HG03280 (cell line): ENCODE measurements around the gene RALGAPA1.
"Not testable (repeated sequence)": the region's sequence is repeated elsewhere in the genome, so short reads cannot be mapped to it uniquely, and the experiment has no call there.

Experiments used
- ATAC-seq: cut with Tn5 transposase; IDR thresholded peaks from one replicate; pipeline ENCODE4 v1.9.1; 2021; ENCODE audit warnings: mild to moderate bottlenecking, moderate library complexity; ENCODE audit not compliant: unreplicated experiment

Gene RALGAPA1

DNA sequence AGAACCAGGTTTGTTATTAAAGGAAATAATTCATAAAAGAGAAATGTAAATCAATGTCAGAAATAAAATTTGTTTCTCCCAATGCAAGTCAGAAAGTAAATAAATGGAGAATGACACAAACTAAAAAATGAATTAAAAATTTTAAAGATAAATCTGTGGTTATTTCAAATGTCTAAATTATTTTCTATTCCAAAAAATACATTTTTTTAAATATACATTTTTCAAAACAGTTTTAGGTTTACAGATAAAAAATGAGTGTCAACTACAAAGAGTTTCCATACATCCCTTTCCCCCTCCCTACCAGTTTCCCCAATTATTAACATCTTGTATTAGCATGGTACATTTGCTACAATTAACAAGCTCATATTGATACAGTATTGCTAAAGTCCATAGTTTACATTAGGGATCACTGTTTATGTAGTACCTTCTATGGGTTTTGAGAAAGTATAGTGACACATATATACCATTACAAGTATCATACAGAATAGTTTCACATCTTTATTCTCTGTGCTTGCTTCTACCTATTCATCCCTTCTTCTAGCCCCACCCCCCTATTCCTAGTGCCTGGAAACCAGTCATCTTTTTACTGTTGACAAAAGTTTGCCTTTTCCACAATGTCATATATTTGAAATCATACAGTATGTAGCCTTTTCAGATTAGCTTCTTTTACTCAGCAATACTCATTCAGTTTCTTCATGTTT, 104.2 kb downstream of the RALGAPA1 start:
- no peak for ATAC-seq

DNA sequence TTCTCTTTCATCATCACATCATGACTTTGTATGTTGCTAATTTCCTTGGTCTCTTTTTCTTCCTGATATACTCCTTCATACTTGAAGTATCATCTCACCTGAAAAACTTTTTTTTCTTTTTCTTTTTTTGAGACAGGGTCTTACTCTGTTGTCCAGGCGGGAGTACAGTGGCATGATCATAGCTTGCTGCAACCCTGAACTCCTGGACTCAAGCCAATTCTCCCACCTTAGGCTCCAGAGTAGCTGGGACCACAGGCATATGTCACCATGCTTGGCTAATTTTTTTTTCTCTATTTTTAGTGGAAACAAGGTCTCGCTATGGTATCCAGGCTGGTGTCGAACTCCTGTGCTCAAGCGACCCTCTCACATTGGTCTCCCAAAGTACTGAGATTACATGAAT, 107.6 kb downstream of the RALGAPA1 start:
- ATAC-seq, result no peak

DNA sequence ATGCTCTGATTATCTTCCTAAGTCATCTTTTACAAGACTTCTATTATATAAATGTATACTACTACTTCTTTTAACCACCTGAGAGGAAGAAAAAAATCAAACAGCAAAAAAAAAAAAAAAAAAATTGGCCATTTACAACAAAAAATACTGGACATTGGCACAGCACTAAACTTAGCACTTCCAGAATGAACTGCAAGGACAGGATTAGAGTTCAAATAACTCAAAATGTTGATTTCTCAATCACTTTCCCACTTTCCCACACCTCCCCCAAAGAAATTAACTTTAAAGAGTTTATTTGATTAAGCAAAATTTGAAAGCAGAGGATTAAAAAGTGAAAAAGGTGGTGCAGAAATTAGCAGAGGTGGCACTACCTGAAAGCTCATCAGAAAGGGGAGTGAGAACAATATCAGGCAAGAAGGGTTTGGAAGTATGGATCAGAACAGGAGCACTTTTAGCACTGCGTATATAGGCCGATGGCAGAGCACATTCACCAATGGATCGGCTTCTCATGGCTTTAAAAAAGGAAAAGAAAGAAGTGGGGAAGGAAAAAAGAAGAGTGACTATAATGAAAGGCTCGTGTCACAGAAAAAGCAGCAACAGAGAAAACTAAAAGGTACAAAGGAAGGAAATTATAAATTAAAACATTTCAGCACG, 109.2 kb downstream of the RALGAPA1 start:
- ATAC-seq, result no peak

DNA sequence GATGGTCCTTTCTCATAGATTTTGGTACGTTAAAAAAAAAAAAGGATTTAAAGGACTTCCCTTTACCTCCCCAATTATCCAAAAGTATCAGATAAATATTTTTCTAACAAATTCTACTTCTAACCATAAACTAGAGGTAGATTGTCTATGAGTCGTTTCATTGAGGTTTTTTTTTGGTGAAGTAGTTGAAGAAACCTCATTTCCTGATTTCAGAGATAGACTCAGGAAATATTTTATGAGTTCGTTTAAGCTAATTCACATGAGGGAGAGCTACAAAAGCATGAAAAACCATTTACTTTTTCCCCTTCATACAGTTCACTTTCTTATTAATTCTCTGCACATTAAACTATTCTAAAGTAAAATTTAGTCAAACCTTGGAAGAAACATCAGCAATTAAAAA, 112.5 kb downstream of the RALGAPA1 start:
- ATAC-seq, result no peak

DNA sequence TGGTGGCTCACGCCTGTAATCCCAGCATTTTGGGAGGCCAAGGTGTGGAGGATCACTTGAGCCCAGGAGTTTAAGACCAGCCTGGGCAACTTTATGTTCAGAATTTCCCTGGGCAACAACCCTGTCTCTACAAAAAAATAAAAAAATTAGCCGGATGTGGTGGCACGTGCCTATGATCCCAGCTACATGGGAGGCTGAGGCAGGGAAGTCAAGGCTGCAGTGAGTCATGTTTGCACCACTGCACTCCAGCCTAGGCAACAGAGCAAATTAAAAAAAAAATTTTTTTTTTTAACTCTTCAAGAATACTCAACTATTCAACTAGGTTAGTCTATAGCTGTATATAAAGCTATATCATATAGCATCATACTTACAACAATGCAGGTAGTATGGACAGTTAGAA, 113.0 kb downstream of the RALGAPA1 start:
- ATAC-seq, result no peak

DNA sequence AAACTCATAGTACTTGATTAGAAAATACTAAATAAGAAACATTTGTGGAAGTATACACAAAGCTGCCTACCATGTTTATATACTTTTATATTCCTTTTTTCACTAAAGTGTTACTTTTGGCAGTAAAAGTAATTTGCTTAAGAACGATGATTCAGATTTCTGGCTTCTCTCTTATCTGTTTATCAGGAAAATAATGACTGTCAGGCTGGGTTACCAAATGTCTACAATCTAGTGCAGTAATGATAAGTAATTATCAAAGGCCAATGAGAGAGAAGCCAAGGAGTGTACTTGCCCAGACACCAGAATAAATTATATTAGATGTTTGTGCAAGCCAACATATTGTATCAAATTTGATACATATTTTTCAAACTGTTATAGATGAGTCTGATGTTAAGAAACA, 113.4 kb downstream of the RALGAPA1 start:
- no peak for ATAC-seq

DNA sequence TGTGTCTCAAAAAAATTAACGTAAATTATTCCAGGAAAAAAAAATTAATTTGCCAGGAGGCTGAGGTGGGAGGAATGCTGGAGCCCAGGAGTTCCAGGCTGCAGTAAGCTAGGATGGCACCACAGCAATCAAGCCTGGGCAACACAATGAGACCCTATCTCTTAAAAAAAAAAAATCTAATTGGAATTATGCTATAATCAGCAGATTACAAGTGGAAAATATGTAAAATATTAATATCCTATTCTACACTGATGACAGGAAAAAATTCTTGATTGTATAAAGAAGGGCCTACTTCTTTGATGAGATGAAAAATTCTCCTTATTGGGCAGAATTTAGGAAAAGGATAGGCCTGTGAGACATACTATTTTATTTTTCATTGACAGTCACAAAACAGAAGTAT, 114.0 kb downstream of the RALGAPA1 start:
- no peak for ATAC-seq

DNA sequence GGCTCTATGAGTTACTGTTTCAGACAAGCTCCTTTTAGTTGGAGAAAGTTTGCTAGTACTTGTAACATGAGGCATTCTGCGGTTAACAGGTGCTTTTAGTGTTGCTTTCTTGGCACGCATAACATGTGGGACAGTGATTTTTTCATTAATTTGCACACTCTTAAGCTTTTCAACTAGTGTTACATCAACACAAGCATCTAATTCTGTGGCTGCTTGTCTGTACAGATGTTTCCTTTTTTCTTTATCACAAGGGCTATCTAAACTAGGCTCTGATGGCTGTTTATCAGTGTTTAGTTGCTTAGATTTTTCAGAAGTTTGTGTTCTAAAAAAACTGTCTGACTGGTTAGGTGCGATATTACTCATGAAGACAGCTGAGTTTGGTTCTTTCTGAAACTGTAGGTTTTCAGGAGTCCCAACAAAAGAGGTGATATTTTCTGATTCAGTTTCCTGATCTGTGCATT, 120.1 kb downstream of the RALGAPA1 start:
- ATAC-seq, result no peak

DNA sequence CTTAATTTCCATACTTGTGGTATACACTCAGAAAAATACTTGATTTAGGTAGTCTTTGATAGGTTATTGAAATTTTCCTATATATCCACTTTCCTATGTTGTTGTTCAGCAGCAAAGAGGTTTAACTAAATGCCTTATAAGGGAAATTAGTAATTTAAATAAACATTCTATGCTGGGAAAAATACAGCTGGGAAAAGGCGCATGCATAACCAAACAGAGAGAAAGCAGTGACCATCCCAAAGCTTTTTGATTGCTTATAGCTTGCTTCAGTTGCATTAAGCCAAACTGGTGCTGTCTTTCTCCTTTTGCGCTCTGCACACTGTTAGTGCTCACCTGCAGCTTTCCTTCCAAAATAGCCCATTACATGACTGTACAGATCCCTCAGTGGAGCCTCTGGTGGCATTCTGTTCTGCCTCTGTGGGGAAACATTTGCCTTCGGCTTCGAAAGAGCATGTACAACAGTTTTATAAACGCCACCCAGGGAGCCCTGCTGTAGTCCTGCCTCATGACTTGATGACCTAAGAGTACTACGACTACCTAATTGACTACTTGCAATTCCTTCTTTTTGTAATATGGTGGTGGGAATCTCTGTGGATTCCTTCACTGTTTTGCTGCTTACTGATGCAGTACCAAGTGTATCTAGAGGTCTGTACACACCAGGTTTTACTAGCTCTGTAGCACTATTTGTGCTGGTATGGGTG, 120.8 kb downstream of the RALGAPA1 start:
- ATAC-seq, result no peak

DNA sequence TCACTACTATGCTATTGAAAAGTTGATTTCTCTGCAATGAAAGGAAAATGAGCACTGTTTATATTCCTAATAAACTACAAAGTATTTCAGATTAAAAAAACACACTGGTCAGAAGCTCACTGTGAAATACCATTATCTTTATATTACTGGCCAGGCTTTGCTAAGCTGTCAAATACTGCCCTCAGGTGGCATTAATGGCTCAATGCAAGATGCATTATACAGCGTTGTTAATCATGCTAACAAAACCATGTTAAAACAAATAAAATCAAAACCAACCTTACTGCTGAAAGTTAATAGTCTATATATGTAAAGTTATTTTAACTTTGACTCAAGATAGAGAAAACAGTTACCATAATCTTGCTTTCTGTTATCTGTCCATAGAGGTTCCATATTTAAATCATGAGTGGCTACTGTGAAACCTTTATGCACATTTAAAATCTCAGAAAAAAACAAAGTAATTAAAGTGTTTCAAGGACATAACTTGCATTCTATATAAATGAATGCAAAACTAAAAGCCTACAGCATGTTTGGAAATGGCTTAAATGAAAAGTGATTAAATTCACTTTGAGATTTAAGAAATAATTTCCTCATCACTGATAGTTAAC, 121.7 kb downstream of the RALGAPA1 start:
- ATAC-seq, result peak; percentile 61

DNA sequence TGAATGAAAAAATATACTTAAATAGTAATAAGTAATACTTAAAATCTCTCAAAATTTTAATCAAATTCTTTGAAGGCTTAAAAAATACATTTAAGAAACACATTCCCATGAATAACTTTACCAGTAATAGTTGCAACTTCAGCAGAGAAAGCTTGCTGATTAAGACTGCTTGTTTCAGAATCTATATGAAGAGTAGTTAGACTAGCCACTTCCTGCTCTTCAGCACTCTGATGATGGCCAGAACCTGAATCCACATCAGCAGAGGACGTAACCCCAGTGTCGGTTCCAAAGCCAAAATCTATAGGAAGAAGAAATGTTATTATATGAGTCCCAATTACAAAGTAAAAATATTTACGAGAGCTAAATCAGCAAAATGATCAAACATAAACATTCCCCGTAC, 125.4 kb downstream of the RALGAPA1 start:
- not testable (repeated sequence) for ATAC-seq

DNA sequence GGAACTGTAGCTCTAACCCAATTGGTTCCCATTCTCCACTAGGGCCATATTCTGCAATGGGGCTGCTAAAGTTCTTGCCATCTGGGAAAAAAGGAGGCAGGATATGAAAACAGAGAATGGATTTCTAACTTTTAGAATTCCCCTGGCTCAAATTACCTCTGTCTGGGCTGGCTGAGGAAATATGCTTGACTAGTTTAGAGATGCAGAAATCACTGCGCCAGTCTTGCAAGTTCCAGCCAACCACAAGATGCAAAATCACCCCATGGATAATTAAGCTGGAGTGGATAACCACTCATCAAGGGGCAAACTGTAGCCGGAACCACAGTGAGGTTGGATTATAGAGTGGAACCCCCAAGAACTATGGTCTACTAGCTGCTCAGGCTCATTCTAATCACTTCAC, 126.3 kb downstream of the RALGAPA1 start:
- ATAC-seq, result no peak

DNA sequence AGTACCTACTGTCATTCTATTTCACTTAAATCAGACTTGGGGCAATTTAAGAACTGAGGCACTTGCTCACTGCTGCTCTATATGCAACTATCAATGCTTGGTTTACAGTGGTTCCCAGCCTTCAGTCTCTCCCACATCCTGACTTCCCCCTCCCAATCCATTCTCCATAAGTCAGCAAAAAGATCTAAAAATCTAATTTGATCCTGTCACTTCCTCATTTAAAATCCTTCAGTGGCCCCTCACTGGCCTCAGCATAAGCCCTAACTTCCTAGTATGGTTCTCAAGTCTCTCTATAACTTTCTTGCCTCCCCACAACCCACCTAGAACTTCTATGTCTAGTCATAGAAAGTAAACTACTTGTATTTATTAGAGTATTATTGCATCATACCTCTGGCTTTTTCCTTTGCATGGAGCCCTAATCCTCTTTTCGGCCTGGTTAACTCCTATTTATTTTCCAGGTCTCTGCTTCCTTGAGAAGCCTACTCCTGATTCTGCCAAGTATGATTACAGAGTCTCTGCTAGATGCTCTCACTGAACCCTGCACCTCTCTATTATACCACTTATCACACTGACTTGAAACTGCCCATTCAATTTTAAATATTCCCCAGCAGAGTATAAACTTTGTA, 130.6 kb downstream of the RALGAPA1 start:
- no peak for ATAC-seq

DNA sequence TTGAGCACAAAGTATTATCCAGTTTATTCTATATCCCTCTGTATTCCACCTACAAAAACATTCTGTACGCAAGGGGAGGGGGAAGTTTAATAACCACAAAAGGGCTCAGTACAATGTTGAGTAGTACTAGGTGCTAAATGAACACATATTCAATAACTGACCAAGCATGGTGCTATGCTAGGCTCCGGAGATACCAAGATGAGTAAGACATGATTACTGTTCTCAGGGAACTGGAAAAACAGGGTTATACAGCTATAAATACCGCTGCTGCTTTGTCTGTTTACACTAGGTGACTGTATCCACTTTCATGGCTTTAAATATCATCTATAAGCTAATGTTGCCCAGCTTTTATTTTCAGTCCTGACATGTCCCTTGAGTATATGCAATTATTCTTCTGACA, 139.3 kb downstream of the RALGAPA1 start:
- ATAC-seq, result no peak

DNA sequence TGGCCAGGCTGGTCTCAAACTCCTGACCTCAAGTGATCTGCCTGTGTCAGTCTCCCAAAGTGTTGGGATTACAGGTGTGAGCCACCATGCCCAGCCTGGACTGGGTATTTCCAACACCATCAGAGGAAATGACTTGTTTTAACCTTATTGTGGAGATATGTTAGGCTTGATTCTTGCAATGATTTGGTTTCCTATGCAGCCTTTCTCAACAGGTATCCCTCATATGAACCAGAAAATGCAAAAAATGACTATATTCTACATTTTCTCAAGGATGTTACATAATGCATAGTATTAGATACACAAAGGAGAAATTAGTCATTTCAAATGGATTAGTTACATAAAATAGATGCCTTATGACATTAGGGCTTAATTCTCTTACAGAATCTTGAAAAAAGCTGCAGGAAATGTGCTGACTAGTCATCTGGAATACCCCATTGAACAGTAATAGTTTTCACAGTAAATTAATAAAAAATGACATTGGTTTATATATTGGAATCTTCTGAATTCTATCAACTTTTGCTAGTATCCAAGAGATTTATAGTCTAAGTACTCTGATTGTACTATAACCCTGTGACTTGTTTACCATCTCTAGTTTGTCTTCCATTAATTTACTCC, 142.6 kb downstream of the RALGAPA1 start:
- no peak for ATAC-seq

DNA sequence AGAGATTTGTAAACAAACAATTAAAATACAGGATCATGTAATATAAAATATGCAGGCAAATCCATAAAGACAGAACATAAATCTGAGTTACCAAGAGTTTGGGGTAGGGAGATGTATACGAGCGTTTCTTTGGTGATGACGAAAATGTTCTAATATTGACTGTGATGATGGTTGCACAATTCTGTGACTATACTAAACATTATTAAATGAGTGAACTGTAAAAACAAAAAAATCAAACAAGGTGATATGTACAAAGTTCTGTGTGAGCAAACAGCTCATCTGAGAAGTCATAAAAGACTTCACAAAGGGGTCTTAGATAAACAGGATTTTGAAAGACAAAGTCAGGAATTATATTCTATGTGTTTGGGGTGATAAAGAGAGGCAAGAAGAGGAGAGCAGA, 147.2 kb downstream of the RALGAPA1 start:
- no peak for ATAC-seq

DNA sequence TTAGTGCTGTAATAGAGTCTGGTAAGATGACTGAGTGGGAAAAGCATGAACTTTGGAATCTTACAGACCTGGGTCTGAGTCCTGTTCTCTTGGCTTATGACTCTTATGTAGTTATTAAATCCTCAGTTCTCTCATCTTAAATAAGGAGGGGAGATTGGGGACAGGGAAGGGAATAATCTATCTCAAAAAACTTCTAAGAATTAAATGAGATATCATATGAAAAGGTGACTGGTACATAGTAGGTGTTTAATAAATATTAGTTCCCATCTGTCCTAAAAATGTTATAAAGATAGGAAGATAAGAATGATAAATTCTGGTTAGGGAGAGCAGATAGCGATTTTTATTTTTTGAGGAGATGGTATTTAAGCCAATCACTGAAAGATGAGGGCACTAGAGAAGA, 156.1 kb downstream of the RALGAPA1 start:
- ATAC-seq, result no peak

DNA sequence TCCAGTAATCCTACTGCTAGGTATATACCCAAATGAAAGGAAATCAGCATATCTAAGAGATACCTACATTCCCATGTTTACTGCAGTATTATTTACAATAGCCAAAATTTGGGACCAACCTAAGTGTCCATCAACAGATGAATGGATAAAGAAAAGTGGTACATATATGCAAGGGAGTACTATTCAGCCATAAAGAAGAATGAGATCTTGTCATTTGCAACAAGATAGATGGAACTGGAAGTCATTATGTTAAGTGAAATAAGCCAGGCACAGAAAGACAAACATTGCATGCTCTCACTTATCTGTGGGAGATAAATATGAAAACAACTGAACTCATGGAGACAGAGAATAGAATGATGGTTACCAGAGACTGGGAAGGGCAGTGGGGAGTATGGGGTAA, 165.6 kb downstream of the RALGAPA1 start:
- no peak for ATAC-seq

DNA sequence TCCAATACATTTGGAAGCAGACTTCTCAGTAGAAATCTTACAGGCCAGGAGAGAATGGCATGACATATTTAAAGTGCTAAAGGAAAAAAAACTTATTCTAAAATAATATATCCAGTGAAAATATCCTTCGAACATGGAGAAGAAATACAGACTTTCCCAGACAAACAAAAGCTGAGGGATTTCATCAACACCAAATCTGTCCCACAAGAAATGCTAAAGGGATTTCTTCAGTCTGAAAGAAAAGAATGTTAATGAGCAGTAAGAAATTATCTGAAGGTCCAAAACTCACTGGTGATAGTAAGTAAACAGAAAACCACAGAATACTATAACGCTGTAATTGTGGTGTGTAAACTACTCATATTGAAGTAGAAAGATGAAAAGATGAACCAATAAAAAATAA, 171.2 kb downstream of the RALGAPA1 start:
- no peak for ATAC-seq

DNA sequence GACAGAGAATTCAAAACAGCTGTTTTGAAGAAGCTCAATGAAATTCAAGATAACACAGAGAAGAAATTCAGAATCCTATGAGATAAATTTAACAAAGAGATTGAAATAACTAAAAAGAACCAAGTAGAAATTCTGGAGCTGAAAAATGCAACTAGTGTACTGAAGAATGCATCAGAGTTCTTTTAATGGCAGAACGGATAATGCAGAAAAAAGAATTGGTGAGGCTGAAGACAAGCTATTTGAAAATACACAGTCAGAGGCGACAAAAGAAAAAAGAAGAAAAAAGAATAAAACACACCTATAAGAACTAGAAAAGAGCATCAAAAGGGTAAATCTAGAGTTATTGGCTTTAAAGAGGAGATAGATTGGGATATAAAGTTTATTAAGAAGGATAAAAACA, 171.8 kb downstream of the RALGAPA1 start:
- no peak for ATAC-seq

DNA sequence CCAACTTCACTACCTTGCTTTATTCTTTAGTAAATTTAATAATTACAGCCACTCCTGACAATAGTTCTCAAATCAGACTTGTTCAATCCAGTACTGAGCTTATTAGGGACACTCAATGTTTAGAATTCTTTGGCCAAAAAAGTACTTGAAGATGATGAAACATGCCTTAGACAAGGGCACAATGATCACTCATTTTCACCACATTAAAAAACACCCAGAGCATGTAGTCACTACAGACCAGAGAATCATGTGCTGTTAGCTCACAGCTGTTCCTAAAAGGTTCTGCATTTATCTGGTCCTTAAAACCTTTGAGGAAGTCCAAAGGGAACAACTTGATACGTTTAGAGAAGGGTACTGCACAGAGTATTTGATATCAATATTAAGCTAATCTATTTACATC, 176.4 kb downstream of the RALGAPA1 start:
- no peak for ATAC-seq
